Panc1 (cell line): ENCODE data around the gene NSG2. TPM values are rescaled to one million over a fixed set of nuclear protein-coding genes. Genes with fewer than 3 reads are reported as not detected.

Source experiments
- ATAC-seq: fragments of 200-7000 bp; cut with Tn5 transposase; 2 replicates; pipeline ENCODE4 v1.9.1; 2020; ENCODE audit warnings: mild to moderate bottlenecking, moderate library complexity
- BruUV-seq: library from RNA; stranded (reverse); fragments of 400-500 nt; replicated peaks from 2 replicates; lab custom pipeline; 2021; lab: Mats Ljungman, UMichigan
- CTCF ChIA-PET: fragments of 300-600 bp; sonication (Branson Sonifier 250); formaldehyde crosslinking; loops from one replicate; lab custom pipeline; 2022; ENCODE audit warnings: antibody characterized with exemption; lab: Charles Lee
- POLR2A ChIA-PET: fragments of 300-600 bp; sonication (Branson Sonifier 250); formaldehyde crosslinking; loops from one replicate; lab custom pipeline; 2022; ENCODE audit warnings: antibody characterized with exemption; lab: Charles Lee
- DNase-seq: peaks from one replicate; pipeline ENCODE4 v3.0.0-alpha.2; 2010; ENCODE audit warnings: low read depth, low spot score
- H3K27ac ChIP-seq: 2 replicates; pipeline ENCODE4 v1.5.1; 2011; ENCODE audit warnings: mild to moderate bottlenecking, low read length, inconsistent platforms
- H3K27me3 ChIP-seq: fragments of 200-500 bp; sonication (Bioruptor generic); 2 replicates; pipeline ENCODE4 v1.6.0; 2014; ENCODE audit warnings: low read length, inconsistent platforms; ENCODE audit not compliant: control insufficient read depth, insufficient read depth
- H3K36me3 ChIP-seq: fragments of 200-500 bp; sonication (Bioruptor generic); 2 replicates; pipeline ENCODE4 v1.5.1; 2014; ENCODE audit warnings: inconsistent platforms, mild to moderate bottlenecking, low read length, moderate library complexity; ENCODE audit not compliant: control insufficient read depth, insufficient read depth
- H3K4me1 ChIP-seq: 2 replicates; pipeline ENCODE4 v1.5.1; 2011; ENCODE audit warnings: inconsistent platforms, mild to moderate bottlenecking, low read length, moderate library complexity; ENCODE audit not compliant: control insufficient read depth, insufficient read depth
- H3K4me3 ChIP-seq, 2 experiments: 2 replicates each; pipeline ENCODE4 v1.5.1; 2011 to 2012; ENCODE audit warnings: low read depth in 2 of 2, low read length in 2 of 2, mild to moderate bottlenecking in 2 of 2, inconsistent platforms in 1 of 2, moderate library complexity in 1 of 2
- H3K9me3 ChIP-seq: fragments of 200-500 bp; sonication (Bioruptor generic); 2 replicates; pipeline ENCODE4 v1.5.1; 2014; ENCODE audit warnings: low read depth, mild to moderate bottlenecking, inconsistent platforms, low read length, moderate library complexity; ENCODE audit not compliant: control insufficient read depth, insufficient read depth
- POLR2AphosphoS5 ChIP-seq: IDR thresholded peaks from 2 replicates; pipeline ENCODE4 v1.6.1; 2012; ENCODE audit warnings: mild to moderate bottlenecking, low read depth, low read length, moderate library complexity
- SIN3A ChIP-seq: IDR thresholded peaks from 2 replicates; pipeline ENCODE4 v1.6.1; 2012; ENCODE audit warnings: low read depth, mild to moderate bottlenecking, low read length, moderate library complexity, borderline replicate concordance; ENCODE audit not compliant: insufficient read depth
- TCF7L2 ChIP-seq: IDR thresholded peaks from 2 replicates; pipeline ENCODE4 v1.6.1; 2011; ENCODE audit warnings: mild to moderate bottlenecking, low read depth, low read length, inconsistent platforms
- in situ Hi-C: cut with HindIII; loops from 2 replicates; pipeline ENCODE4 v1.10.0; 2016; ENCODE audit warnings: low sequenced_read_pairs, low pct_unique_long_range_greater_than_20kb
- intact Hi-C: fragments of 100-400 bp; cut with micrococcal nuclease; formaldehyde crosslinking; loops from one replicate; pipeline ENCODE4 v1.10.0; 2022; ENCODE audit not compliant: unreplicated experiment
- total RNA-seq: library from RNA; stranded (reverse); gene quantifications from one replicate; pipeline ENCODE4 v1.2.1, GENCODE V29; 2021; ENCODE audit not compliant: unreplicated experiment
- TF ChIP-seq, protein P1 (sequence below): fragments of 450-650 bp; IDR thresholded peaks from 2 replicates; pipeline ENCODE4 v1.5.1; 2017; ENCODE audit warnings: mild to moderate bottlenecking
- TF ChIP-seq, protein P2 (sequence below), 2 experiments: IDR thresholded peaks; 2 replicates each; pipeline ENCODE4 v1.6.1; 2011 to 2012; ENCODE audit warnings: low read depth in 2 of 2, control low read depth in 1 of 2, low read length in 1 of 2, mild to moderate bottlenecking in 1 of 2, moderate library complexity in 1 of 2; ENCODE audit not compliant: insufficient read depth in 1 of 2

The NSG2 gene
- total RNA-seq, 1 experiment from 2014 or later, result not detected

DNA sequence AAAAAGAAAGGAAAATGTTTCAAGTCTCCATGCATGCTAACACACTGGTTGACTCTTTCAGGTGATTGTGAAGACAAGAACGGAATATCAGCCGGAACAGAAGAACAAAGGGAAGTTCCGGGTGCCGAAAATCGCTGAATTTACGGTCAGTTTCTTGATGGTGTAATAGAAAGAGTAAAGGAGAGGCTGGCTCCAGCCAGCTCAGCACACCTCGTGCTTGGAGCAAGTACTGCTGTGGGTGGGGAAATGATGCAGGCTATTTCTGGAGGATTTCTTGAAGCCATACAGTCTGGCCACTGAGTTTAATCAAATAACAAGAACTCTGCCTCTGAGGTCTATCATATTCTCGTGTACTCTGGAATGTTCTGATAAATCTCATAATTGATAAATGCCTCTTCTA lies 18.7 kb downstream of the NSG2 start:
- no peaks in the 10 kb centered on the region for H3K4me1 ChIP-seq
- no peaks in the 10 kb centered on the region for H3K9me3 ChIP-seq
- DNase-seq, result no peak
- BruUV-seq, result no TSS peak
- H3K27ac ChIP-seq, result no peak overlapping the region
- H3K27me3 ChIP-seq, result peaks cover 7% of the 10 kb centered on the region; the same call in 1 of the 2 replicates
- CTCF ChIA-PET, result no interaction called here
- in situ Hi-C loops, result no loop called here
- POLR2A ChIA-PET, result no interaction called here
- ATAC-seq, result no peak
- intact Hi-C loops, result no loop called here
- TF ChIP-seq, protein P1, sequence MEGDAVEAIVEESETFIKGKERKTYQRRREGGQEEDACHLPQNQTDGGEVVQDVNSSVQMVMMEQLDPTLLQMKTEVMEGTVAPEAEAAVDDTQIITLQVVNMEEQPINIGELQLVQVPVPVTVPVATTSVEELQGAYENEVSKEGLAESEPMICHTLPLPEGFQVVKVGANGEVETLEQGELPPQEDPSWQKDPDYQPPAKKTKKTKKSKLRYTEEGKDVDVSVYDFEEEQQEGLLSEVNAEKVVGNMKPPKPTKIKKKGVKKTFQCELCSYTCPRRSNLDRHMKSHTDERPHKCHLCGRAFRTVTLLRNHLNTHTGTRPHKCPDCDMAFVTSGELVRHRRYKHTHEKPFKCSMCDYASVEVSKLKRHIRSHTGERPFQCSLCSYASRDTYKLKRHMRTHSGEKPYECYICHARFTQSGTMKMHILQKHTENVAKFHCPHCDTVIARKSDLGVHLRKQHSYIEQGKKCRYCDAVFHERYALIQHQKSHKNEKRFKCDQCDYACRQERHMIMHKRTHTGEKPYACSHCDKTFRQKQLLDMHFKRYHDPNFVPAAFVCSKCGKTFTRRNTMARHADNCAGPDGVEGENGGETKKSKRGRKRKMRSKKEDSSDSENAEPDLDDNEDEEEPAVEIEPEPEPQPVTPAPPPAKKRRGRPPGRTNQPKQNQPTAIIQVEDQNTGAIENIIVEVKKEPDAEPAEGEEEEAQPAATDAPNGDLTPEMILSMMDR, result no peak
- no peak for TF ChIP-seq TCF7L2
- TF ChIP-seq POLR2AphosphoS5, result no peak
- no peak for TF ChIP-seq SIN3A
- TF ChIP-seq, protein P2, sequence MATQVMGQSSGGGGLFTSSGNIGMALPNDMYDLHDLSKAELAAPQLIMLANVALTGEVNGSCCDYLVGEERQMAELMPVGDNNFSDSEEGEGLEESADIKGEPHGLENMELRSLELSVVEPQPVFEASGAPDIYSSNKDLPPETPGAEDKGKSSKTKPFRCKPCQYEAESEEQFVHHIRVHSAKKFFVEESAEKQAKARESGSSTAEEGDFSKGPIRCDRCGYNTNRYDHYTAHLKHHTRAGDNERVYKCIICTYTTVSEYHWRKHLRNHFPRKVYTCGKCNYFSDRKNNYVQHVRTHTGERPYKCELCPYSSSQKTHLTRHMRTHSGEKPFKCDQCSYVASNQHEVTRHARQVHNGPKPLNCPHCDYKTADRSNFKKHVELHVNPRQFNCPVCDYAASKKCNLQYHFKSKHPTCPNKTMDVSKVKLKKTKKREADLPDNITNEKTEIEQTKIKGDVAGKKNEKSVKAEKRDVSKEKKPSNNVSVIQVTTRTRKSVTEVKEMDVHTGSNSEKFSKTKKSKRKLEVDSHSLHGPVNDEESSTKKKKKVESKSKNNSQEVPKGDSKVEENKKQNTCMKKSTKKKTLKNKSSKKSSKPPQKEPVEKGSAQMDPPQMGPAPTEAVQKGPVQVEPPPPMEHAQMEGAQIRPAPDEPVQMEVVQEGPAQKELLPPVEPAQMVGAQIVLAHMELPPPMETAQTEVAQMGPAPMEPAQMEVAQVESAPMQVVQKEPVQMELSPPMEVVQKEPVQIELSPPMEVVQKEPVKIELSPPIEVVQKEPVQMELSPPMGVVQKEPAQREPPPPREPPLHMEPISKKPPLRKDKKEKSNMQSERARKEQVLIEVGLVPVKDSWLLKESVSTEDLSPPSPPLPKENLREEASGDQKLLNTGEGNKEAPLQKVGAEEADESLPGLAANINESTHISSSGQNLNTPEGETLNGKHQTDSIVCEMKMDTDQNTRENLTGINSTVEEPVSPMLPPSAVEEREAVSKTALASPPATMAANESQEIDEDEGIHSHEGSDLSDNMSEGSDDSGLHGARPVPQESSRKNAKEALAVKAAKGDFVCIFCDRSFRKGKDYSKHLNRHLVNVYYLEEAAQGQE (IDR thresholded peaks at IDR 0.05; ENCODE audit: insufficient read depth in 1 of 2, low read depth in 2 of 2, low read length in 1 of 2), result no peak
- no peaks in the 10 kb centered on the region for H3K36me3 ChIP-seq
- H3K4me3 ChIP-seq, result no peak overlapping the region

DNA sequence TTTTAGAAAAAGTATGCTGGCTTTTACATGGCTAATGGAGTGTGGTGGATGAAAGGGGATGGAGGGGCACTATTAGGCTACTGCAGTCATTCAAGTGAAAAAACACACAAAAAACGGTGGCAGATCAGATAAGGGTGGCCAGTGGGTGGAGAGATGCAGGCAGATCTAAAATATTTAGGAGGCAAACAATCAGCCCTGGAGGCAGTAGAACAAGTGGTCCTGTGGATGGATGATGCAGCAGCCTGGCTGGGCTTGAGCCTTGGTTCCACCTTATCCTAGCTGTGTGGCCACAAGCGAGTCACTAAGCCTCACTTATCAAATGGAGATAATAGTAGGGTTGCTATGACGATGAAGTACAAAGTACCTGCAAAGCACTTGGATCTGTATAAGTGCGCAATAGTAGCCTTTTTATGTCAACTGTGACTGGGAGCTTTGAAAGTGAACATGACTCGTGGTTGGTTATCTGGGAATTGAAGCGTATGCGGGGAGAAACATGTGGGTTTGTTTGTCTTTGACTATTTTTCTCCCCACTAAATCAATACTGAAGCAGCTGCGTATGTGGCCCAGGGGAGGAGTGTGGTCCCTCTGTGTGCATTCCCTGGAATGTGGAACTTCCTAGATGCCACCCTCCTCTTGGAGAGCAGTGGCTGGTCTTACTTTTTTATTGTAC lies 20.2 kb downstream of the NSG2 start:
- CTCF ChIA-PET, result no interaction called here

More for the DNA sequence above, 20.2 kb downstream of the NSG2 start:
- H3K27me3 ChIP-seq, result peaks cover 7% of the 10 kb centered on the region; the same call in 1 of the 2 replicates
- in situ Hi-C loops (no loop called here), intact Hi-C loops (no loop called here)
- no peaks in the 10 kb centered on the region for H3K9me3 ChIP-seq
- no peaks in the 10 kb centered on the region for H3K4me1 ChIP-seq
- TF ChIP-seq, protein P1, result no peak
- no peak for TF ChIP-seq TCF7L2
- no peak for TF ChIP-seq SIN3A
- TF ChIP-seq POLR2AphosphoS5, result no peak
- TF ChIP-seq, protein P2 (IDR thresholded peaks at IDR 0.05; ENCODE audit: insufficient read depth in 1 of 2, low read depth in 2 of 2, low read length in 1 of 2), result no peak
- ATAC-seq, result no peak
- H3K4me3 ChIP-seq, result no peak overlapping the region
- no TSS peak for BruUV-seq
- POLR2A ChIA-PET, result interaction anchor here (0.5 kb wide), 1 partner anchor 804 kb away, joined by 19 read pairs; no protein-coding TSS in a partner anchor
- DNase-seq, result no peak
- no peak overlapping the region for H3K27ac ChIP-seq
- H3K36me3 ChIP-seq, result no peaks in the 10 kb centered on the region
